ENCODE measurements around the gene SRSF9.
"Not testable (repeated sequence)": the region's sequence is repeated elsewhere in the genome, so short reads cannot be mapped to it uniquely, and the experiment has no call there.

The SRSF9 gene, protein sequence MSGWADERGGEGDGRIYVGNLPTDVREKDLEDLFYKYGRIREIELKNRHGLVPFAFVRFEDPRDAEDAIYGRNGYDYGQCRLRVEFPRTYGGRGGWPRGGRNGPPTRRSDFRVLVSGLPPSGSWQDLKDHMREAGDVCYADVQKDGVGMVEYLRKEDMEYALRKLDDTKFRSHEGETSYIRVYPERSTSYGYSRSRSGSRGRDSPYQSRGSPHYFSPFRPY

DNA sequence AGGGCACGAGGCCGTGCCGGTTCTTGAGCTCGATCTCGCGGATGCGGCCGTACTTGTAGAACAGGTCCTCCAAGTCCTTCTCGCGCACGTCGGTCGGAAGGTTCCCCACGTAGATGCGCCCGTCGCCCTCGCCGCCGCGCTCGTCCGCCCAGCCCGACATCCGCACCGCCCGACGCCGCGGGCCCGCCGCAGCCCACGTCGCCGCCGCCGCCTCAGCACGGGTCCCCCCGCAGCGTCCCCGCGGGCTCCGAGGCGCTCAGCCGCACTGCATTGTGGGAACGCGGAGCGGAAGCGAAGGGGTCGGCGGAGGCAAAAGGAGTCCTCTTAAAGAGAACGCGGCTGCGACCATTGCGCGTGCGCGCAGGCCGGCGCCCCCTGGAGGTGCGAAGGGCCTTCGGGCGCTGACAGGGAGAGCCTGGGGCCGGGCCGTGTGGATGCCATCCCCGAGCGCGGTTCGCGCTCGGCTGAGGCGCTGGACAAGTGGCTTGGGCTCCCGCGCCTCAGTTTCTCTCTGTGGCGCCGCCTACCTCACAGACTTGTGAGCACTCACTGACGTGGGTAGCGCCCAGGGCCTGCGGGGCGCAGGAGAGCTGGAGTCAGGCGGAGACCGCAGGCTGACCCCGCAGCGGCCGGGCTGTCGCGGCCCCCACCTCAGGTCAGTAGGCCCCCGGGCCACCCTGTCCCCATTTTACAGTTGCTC lies at the start of gene SRSF9:
TSS of gene SRSF9 (minus strand) at position 299 of the 700 bp plus-strand sequence. CDS start at position 160, 139 bp downstream.
- peak; percentile 99 for DNase-seq

DNA sequence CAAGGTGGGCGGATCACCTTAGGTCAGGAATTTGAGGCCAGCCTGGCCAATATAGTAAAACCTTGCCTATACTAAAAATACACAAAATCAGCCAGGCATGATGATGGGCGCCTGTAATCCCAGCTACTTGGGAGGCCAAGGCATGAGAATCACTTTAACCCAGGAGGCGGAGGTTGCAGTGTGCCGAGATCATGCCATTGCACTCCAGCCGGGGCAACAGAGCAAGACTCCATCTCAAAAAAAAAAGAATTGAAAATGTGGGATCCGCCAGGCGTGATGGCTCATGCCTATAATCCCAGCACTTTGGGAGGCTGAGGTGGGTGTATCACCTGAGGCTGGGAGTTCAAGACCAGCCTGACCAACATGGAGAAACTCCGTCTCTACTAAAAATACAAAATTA lies 49.8 kb upstream of the SRSF9 start:
- DNase-seq: not testable (repeated sequence)

DNA sequence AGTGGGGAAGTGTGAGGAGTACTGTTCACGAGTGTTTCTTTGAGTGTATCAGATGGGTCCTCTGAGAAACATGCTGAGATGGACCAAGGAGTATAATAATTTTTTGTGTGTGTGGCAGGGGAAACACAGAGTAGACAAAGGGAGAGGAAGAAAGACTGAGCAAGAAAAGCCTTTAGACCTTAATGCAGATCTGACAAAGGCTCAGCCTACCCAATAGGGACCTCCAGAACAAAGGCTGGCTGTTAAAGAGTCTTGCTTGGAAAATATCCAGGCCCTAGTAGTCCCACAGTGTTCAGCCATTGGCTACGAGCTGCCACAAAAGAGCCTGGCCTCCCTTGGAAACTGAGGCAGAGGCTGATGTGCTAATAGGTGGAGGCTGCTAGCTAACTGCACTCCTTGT lies 45.9 kb upstream of the SRSF9 start:
- no peak for DNase-seq

DNA sequence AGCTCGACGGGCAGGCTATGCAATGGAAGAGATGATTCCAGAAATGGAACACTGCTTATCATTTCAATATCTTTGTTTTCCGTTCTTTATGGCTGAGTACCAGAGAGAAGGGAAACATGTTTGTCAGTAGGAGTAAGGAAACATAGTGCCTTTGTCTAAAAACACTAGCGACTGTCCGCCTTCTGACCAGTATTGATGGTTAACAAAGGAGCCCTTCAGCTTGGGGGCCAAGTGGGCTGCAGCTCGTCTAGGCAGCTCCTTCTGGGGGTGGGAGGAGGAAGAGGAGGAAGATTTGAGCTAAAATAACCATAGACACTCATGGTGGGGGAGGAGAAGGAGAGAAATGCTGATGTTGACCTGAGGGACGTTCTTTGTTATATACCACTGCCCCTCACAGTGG lies 44.5 kb upstream of the SRSF9 start:
- no peak for DNase-seq

DNA sequence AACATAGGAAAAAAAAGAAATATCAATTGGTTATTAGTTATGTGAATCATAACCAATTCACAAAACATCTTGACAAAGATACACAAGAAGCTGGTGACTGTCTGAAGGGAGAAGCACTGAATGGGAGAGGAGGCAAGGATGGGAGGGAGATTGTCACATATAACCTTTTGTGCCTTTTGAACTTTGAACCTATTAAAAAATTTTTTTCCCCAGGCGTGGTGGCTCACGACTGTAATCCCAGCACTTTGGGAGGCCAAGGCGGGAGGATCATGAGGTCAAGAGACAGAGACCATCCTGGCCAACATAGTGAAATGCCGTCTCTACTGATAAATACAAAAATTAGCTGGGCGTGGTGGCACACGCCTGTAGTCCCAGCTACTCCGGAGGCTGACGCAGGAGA lies 39.0 kb upstream of the SRSF9 start:
- DNase-seq: no peak

DNA sequence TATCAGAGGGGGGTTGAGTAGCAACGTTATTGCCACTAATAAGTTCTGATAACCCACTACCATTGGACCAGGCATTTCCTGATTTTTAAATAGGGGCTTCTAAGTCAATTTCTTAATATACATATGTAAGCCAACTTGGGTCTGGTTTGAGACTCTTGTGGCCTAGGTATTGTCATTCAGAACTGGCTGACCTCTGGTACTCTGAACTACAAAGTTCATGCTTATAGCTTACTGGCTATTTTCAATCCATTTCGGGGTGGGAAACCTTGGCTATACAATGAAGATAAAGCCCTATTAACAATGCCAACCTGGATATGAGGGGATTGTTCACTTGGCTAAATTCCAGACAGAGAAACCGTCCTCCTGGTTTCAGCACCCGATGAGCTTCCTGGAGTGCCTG lies 35.0 kb upstream of the SRSF9 start:
- DNase-seq: no peak

DNA sequence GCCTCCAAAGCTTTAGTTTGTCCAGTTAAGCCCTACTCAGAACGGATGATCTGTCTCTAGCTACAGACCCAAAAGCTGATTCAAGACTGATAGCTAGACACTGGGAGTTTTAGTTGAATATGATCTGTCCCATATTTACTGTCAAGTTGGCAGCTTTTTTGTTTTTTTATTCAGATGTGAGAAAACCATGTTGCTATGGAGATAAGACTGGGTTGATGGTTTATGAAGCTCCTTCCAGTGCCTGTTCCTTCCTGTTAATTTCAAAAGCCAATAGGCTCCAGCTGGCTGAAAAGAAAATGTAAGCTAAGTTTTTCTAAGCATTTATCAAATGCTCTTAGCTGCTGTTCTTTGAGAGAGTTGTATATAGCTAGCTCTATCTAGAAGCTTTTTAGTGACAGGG lies 31.0 kb upstream of the SRSF9 start:
- DNase-seq: no peak

DNA sequence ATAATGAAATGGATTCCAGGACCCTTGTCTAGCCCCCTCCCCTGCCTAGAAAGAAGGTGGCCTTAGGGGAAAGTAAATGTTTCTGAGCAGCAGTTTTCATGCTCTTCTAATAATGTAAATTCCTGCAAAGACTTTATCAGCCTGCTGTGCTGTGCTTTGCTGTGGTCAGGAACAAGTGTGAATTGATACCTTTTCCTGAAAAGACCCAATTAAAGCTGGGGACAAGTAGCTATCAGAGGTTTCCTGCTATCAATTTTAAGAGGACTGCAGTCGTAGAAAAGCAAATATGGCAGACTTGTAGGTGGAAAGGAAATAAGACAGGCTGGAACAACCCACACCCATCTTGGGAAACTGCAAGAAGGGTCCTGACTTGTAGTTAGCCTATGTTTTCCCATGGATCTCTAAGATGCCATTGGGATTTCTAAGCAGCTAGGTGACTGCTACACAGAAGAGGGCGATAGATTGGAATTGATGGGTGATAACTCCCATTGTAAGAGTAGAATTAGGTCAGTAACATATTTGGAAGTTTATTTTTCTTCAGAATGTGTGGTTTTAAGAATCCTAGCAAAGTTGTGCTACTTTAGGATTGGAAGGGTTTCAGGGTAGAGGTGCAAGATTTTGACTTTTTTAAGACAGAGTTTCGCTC lies 29.4 kb upstream of the SRSF9 start:
- no peak for DNase-seq

DNA sequence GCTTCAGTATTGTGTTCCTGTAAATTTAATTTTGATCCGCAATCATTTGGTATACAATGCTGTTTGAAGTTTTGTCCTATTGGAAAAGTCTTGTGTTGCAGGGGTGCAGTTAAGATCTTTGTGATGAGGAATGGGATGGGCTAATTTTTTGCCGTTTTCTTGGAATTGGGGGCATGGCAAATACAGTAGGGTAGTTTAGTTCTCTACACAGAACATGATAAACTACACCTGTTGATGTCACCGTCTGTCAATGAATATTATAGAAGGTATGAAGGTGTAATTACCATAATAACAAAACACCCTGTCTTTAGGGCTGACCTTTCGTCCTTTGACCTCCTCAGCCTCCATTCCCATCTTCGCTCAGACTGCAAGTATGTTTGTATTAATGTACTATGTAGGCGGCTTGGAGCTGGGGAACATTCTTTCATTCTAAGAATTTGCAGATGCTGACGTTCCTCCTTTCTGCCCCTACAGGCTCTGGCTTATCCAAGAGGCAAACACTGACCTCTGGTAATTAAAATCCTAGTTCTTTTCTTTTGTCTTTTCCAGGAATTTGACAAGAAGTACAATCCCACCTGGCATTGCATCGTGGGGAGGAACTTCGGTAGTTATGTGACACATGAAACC lies 28.1 kb upstream of the SRSF9 start:
- DNase-seq: no peak

DNA sequence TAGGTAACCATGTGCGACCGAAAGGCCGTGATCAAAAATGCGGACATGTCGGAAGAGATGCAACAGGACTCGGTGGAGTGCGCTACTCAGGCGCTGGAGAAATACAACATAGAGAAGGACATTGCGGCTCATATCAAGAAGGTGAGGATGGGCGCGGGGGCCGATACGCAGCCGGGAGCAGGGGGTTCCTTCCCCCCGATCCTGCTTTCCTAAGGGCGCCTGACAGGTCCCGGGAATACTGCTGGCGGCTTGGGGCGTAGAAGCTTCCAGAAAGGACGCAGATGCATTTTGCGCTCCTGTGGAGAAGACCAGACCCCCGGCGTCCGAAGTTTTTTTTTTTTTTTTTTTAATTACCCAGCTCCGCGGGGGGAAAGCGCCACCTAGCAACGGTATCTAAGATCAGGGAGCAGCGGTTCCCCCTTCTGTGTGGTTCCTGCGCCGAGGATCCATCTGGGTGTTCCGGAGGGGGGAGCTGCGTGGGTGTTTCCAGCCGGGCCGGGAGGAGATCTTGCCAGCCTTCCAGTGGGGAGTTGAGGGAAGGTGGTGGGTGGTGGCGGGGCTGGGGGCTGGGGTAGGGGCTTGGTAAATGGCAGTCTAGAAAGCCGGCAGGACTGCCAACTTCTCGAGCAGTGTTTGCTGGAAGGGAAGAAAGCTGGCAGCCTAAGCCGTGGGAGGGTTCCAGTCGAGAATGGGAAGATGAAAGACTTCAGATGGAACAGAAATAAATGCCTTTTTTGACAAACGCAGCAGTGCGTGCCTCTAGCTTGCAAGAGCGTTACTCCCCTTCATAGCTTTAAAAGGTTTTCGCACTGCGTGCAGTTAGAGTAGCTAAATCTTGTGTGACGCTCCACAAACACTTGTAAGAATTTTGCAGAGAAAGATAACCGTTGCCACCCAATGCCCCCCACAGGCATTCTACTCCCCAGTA lies 27.1 kb upstream of the SRSF9 start:
- DNase-seq: peak; percentile 70

DNA sequence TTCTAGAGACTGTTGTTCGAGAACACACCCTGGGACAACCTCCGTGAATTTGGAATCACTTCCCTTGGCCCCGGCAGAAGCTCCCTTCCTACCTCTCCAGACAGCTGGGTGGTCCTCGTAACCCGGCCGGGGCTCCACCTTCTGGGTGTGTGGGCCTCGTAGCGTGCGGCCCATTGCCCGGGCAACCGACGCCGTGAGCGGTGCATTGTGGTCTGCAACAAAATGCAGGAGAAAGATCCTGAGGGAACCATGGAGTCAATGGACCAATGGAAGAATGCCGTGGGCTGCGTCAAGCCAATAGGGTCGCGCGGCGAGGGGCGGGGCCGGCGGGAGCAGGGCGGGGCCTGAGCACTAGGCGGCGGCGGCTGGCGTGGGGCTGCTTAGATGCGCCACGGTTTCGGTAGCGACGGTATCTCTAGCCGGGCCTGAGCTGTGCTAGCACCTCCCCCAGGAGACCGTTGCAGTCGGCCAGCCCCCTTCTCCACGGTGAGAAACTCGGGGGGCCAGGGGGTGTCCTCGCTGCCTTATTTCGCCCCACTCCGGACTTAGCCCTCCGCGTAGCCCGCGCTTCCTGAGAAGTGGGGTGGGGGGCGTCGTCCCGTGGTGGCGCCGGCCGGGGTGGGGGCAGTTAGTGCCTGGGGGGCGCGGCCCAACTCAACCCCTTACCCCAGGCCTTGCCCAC lies 26.3 kb upstream of the SRSF9 start, which contains the start of gene DYNLL1:
TSS of gene DYNLL1 (plus strand) at position 383 of the 682 bp plus-strand sequence. CDS start 309 bp downstream, outside the sequence.
- DNase-seq: peak; percentile 99

DNA sequence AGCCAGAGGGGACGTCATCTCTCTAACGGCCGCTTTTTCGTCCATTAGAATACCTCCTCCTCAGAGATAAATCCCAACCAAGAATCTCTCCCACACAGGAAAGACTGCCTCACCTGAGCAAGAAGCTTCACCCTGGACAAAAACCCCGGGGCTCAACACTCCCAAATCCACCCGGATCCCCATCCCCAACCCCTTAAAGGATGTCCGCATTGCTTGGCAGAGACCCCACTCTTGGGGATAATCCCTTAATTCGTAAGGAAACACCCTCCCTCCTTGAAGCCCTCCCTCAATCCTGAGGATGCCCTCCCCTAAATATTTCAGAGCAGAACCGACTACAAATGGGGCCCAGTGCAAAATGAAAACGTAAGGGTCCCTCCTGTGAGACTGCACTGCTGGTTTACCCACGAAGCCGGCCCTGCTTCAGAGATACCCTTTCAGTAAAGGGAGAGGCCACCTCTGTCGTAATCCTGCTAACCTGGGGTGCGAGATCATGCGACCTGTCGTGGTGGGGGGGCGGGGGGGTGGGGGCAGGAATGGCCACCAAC lies 25.7 kb upstream of the SRSF9 start:
- no peak for DNase-seq

DNA sequence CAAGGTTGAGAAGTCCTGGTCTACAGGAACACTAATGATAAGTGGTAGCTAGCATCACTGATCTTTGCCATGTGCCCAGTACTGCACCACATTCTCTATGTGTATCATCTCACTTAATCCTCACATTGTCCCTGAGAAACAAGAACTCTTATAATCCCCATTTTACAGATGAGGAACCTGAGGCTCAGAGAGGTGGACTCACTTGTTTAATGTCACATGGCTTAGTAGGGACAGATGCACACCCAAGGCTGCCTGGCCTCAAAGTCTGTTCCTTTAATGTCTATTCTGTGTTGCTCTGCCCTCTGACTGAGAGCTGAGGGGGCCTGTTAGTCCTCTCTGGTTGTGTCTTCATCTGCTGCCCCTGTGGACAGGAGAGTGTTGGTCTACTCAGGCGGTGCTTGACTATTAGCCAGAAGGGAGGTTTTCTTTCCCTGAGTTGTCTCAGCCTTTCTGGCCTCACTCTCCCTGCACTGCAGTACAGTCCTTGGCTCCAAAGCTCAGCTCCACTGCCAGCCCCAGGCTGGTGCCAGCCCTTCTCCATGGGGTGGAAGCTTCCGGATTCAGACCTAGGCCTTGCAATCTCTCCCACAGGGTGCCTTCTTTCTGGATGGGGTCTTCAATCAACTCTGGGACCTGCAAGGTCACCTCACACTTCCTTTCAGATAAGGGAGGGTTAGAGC lies 21.4 kb upstream of the SRSF9 start:
- no peak for DNase-seq

DNA sequence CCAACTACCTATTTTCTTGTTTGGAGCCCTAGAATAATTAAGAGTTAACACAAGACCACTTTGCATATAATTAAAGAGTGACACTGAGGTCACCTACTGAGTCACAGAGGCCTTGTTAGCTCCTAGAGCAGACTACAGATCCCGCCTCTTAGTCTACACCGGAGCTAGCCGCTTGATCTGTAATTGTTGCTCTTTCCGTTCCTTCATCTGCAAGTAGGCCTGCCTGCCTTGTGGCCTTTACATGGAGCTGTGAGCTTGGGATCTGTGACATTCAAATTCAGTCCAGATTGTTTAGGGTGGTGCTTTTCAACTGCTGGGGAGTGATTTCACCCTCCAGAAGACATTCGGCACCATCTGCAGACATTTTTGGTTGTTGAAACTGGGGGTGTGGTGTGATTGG lies 20.8 kb upstream of the SRSF9 start:
- no peak for DNase-seq

DNA sequence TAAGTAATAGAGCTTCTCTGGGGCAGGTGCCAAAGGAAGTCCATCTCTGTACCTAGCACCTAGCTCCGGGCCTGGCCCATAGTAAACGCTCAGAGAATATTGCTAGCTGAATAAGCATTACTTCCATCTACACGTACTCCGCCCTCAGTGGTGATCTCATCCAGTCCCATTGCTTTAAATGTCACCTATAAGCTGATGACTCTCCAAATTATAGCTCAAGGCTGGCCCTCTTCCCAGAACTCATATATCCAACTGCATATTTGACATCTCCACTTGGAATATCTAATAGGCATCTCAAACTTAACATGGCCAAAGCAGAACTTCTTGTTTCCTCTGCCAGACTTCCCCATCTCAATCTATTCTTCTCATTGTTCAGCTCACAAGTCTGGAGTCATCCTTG lies 19.5 kb upstream of the SRSF9 start:
- DNase-seq: no peak

DNA sequence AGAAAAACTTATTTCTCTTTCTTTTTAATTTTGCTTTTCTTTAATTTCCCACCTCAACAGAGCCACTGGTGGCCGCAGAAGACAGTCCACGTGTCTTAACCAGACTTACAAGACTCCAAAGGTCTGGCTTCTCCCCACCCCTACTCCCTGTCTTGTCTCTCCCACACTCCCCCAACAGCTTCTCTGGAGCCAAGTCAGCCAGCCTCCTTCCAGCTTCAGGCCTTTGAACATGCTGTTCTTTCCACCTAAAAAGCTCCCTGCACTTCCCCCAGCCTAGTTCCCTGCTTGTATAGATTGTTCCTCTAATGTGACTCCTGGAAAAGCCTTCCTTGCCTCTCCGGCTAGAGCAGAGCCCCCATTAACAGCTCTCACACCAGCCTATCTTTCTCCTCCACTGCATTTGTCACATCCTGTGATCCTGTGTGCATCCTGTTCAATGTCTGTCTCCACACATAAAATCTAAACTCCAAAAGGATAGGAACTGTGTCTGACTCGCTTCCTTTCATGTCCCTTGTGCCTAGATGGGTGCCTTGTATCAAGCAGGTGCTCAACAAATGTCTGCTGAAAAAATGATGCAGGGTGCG lies 18.6 kb upstream of the SRSF9 start:
- no peak for DNase-seq

DNA sequence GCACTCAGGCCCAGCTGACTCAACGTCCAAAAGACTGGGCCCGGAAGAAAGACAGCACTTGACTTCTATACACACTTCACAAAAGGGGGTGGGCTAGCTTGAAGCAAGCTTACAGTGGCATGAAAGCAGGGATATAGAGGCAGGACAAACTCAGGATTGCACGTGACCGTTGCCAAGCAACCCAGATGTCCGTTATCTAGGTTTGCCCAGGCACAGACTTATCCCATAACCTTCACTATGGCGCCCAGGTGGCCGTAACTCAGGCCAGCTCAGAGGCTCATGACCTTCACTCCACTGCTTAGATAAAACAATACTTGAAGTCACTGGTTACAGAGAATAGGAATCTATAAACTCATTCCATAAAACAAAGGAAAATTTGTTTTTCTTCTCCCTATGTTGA lies 18.0 kb upstream of the SRSF9 start:
- not testable (repeated sequence) for DNase-seq

DNA sequence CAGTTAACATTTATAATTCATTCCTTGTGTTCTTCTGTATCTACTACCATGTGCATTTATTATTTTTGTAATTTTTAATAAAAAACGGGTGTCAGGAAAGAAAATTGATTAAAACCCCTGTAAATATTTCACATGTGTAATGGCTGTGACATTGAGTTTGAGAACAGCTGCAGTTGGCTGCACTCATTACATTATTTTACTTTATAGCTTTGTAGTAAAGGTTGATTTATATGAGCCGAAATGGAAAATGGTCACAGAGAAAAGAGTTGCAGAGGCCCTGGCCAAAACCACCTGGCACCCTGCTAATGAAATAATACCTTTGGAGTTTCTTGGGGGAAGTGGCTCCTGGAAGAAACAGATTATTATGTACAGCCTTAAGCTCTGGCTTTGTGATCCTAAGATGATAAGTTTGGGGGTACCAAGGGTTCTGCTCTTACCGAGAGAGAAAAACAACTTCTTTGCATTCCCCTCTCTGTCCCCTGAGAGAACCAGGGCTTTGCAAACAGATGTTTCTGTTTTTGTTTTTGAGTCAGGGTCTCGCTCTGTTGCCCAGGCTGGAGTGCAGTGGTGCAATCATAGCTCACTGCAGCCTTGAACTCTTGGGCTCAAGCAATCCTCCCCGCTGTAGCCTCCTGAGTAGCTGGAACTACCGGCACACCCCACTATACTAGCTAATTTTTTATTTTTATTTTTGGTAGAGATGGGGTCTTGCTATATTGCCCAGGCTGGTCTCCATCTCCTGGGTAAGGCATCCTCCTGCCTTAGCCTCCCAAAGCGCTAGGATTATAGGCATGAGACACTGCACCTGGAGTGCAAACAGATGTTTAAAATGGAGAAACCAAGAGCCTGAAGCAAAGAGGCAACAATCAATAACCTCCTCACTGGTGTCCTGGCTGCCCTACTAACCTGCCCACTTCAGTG lies 16.7 kb upstream of the SRSF9 start:
- DNase-seq: no peak

DNA sequence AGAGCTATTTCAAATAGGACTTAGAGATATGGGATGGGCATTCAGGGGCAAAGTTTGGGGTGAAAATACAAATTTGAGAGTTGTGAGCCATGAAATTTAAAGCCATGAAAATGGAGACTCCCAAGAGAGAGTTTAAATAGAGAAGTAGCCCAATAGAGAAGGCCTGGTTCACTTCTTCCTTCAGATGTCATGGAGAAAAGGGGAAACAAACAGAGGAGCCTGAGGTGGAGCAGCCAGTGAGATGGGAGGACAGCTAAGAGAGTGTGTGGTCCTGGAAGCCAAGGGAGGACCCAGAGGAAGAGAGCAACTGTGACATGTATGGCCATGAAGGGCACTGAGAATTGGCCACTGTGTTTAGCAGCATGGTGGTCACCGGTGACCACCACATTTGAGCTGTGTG lies 14.1 kb upstream of the SRSF9 start:
- DNase-seq: no peak

All from activated CD8-positive, alpha-beta memory T cell treated with anti-CD3 and anti-CD28 coated beads, Interleukin-2, amount 50 U/mL, for 48 hours (primary cell).